Measurements from ENCODE around the gene HMGXB4.
A peak's percentile ranks its signal among the peaks of the same experiment; 100 is the strongest.
"Not testable (repeated sequence)": the region's sequence is repeated elsewhere in the genome, so short reads cannot be mapped to it uniquely, and the experiment has no call there.

The HMGXB4 gene

GRCh38 chr22:35257321-35258190 lies at the start of gene HMGXB4:
TSS of gene HMGXB4 (plus strand) at chr22:35257493. CDS start at chr22:35262391, 4,898 bp downstream.
- DNase-seq: peak; percentile 84

- no peak for DNase-seq
Measured at GRCh38 chr22:35208003-35208402, 49.3 kb upstream of the HMGXB4 start.

GRCh38 chr22:35209203-35209602 lies 48.1 kb upstream of the HMGXB4 start:
- DNase-seq: no peak

GRCh38 chr22:35212009-35212408 lies 45.3 kb upstream of the HMGXB4 start:
- peak; percentile 31 for DNase-seq

- DNase-seq: no peak
Measured at GRCh38 chr22:35212996-35213395, 44.3 kb upstream of the HMGXB4 start.

- no peak for DNase-seq
Measured at GRCh38 chr22:35214968-35215367, 42.3 kb upstream of the HMGXB4 start.

GRCh38 chr22:35215993-35216392 lies 41.3 kb upstream of the HMGXB4 start:
- DNase-seq: no peak

- DNase-seq: peak; percentile 25
Measured at GRCh38 chr22:35217527-35217926, 39.8 kb upstream of the HMGXB4 start.

GRCh38 chr22:35218079-35218478 lies 39.2 kb upstream of the HMGXB4 start:
- DNase-seq: peak; percentile 25

- peak; percentile 69 for DNase-seq
Measured at GRCh38 chr22:35219012-35219411, 38.3 kb upstream of the HMGXB4 start.

GRCh38 chr22:35220221-35220620 lies 37.1 kb upstream of the HMGXB4 start:
- no peak for DNase-seq

- no peak for DNase-seq
Measured at GRCh38 chr22:35225010-35225409, 32.3 kb upstream of the HMGXB4 start.

GRCh38 chr22:35226958-35227647 lies 30.2 kb upstream of the HMGXB4 start:
- no peak for DNase-seq

- DNase-seq: no peak
Measured at GRCh38 chr22:35229865-35230264, 27.4 kb upstream of the HMGXB4 start.

GRCh38 chr22:35230417-35230816 lies 26.9 kb upstream of the HMGXB4 start:
- no peak for DNase-seq

- DNase-seq: no peak
Measured at GRCh38 chr22:35230839-35231584, 26.3 kb upstream of the HMGXB4 start.

GRCh38 chr22:35231585-35232084 lies 25.7 kb upstream of the HMGXB4 start:
- peak; percentile 54 for DNase-seq

- not testable (repeated sequence) for DNase-seq
Measured at GRCh38 chr22:35238749-35239148, 18.5 kb upstream of the HMGXB4 start.

GRCh38 chr22:35244507-35244906 lies 12.8 kb upstream of the HMGXB4 start:
- not testable (repeated sequence) for DNase-seq

GRCh38 chr22:35250156-35250555 lies 7.1 kb upstream of the HMGXB4 start:
- DNase-seq: no peak

- no peak for DNase-seq
Measured at GRCh38 chr22:35253946-35254345, 3.3 kb upstream of the HMGXB4 start.

- DNase-seq: no peak
Measured at GRCh38 chr22:35257002-35257320, 332 bp upstream of the HMGXB4 start.

Data from fibroblast of upper back skin (primary cell).